ENCODE data around the gene GALNT2.

Gene GALNT2

DNA sequence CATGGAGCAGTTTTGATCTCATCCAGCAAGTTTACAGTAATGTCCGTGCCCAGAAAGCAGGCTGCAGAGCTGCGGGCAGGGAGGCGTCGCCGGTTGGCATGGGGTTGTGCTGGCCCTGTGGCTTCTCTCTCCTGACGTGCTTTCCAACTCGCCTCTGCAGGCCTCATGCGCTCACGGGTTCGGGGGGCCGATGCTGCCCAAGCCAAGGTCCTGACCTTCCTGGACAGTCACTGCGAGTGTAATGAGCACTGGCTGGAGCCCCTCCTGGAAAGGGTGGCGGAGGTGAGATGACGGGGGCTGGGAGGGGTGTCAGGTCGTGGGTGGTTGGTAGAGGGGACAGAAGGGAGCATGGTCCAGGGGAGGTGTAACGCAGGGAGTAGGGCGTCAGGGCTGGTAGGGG lies 176.1 kb downstream of the GALNT2 start:
- H3K4me3 ChIP-seq (ENCODE audit: low read depth, low read length): no peak overlapping the region
- TF ChIP-seq, protein P1, sequence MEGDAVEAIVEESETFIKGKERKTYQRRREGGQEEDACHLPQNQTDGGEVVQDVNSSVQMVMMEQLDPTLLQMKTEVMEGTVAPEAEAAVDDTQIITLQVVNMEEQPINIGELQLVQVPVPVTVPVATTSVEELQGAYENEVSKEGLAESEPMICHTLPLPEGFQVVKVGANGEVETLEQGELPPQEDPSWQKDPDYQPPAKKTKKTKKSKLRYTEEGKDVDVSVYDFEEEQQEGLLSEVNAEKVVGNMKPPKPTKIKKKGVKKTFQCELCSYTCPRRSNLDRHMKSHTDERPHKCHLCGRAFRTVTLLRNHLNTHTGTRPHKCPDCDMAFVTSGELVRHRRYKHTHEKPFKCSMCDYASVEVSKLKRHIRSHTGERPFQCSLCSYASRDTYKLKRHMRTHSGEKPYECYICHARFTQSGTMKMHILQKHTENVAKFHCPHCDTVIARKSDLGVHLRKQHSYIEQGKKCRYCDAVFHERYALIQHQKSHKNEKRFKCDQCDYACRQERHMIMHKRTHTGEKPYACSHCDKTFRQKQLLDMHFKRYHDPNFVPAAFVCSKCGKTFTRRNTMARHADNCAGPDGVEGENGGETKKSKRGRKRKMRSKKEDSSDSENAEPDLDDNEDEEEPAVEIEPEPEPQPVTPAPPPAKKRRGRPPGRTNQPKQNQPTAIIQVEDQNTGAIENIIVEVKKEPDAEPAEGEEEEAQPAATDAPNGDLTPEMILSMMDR (conservative IDR thresholded peaks at IDR 0.05; ENCODE audit: low read depth, low read length): no peak

DNA sequence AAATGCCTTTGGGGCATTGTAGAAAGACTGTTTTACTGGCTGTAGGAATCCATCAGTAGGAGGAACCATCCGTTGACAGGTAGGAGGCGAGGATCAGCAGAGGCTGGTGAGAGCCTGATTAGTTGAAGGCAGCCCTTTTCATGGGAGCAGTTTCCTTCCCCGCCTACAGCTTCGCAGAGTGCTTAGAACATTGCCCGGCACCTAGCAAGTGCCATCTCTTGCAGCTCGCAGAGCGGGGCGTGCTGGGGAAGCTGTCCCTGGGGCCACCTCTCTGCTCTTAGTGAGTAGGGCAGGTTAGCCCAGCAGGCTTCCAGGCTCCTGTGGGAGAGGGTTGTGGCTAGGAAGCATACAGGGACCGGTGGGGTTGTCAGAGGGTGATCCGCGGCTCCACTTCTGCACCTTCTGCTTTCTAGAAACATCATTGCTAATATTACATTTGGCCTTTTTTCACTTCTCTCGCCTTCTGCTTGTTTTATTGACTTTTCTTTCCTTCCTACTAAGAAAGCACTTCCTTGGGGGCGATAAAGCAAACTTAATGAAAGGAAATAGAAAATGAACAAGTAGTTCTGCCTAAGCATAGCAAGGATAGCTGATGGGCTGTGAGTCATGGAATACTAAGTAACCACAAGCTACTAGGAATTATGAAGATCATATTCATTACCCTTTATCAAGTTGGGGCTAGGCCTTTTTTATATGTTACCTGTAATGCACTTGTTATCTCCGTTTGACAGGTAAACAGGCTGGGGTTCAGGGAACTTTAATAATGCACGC lies 176.7 kb downstream of the GALNT2 start:
- H3K4me3 ChIP-seq (ENCODE audit: low read depth, low read length): no peak overlapping the region
- TF ChIP-seq, protein P1 (conservative IDR thresholded peaks at IDR 0.05; ENCODE audit: low read depth, low read length): no peak
- peak; percentile 80 for DNase-seq (ENCODE audit: low read depth)

More for the DNA sequence above, 176.1 kb downstream of the GALNT2 start:
- DNase-seq (ENCODE audit: low read depth): no peak

DNA sequence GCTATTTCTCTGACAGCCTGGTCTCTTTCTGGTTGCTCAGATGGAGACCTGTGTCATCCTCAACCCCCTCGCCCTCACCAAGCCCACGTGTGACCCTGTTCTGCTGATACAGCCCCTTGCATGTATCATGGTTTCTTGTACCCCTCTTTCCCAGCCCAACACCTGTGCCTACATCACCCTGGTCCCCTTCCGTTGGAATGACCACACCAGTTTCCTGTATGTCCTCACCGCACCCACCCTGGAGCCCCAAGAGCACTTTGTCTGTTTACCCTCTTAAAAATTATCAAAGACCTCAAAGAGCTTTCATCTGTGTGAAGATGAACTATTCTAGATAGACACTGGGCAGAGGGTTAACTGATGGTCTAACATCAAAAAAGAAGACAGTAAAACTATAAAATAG lies 179.5 kb downstream of the GALNT2 start:
- no peak for DNase-seq (ENCODE audit: low read depth)
- TF ChIP-seq, protein P1 (conservative IDR thresholded peaks at IDR 0.05; ENCODE audit: low read depth, low read length): no peak
- no peak overlapping the region for H3K4me3 ChIP-seq (ENCODE audit: low read depth, low read length)

DNA sequence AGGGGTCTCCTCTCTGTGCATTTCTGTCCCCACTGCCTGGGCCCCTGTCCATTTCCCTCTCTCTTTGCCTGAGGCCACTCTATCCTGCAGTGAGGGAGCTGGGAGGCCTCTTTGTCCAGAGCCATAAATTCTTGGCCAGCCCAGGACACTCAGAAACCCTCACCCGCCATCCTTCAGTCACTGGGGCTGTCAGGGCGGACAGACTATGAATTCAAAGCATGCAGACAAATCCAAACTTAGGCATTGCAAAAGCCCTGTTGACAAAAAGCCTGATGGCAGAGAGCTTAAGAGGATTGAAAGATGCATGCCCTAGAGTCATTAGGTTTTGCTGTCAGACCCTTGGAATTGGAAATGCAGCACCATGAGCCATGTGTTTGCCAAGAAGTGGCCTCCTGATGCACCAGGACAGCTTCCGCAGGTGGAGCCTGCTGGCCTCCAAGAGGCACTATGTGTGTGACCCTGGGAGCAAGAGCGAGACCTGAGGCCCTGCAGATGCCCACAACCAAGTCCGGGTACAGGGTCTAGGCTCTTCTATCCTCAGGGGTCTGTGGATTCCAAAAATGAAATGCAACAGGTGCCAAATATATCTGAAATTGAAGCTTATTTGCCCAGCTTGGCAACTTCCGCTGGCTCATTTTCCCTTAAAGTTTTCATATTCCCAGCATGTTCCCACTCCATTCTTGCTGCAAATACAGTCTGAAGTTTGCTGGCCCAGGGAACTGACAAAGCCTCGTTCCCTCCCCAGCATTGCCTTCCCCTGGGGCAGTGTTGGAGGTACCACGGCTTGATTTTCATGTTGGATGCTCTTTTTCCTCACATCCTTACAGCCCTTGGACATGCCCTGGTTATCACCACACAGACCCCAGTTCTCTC lies 181.2 kb downstream of the GALNT2 start:
- no peak overlapping the region for H3K4me3 ChIP-seq (ENCODE audit: low read depth, low read length)
- DNase-seq (ENCODE audit: low read depth): no peak
- TF ChIP-seq, protein P1 (conservative IDR thresholded peaks at IDR 0.05; ENCODE audit: low read depth, low read length): no peak

DNA sequence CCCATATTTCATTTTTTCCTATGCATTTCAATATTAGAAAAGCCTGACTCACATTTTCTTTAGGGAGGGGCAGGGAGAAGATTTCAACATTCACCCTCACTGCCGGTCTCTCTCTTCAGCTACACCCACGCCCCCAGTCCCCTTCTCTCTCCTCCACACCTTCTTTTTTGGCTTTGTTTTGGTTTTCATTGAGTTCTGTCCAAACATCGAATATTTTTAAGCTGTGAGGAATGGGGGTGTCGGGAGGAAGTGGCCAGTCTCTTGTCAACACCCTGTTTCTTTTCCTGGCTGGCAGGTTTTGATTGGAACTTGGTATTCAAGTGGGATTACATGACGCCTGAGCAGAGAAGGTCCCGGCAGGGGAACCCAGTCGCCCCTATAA lies 181.8 kb downstream of the GALNT2 start:
- TF ChIP-seq, protein P1 (conservative IDR thresholded peaks at IDR 0.05; ENCODE audit: low read depth, low read length): no peak
- DNase-seq (ENCODE audit: low read depth): no peak
- H3K4me3 ChIP-seq (ENCODE audit: low read depth, low read length): no peak overlapping the region

DNA sequence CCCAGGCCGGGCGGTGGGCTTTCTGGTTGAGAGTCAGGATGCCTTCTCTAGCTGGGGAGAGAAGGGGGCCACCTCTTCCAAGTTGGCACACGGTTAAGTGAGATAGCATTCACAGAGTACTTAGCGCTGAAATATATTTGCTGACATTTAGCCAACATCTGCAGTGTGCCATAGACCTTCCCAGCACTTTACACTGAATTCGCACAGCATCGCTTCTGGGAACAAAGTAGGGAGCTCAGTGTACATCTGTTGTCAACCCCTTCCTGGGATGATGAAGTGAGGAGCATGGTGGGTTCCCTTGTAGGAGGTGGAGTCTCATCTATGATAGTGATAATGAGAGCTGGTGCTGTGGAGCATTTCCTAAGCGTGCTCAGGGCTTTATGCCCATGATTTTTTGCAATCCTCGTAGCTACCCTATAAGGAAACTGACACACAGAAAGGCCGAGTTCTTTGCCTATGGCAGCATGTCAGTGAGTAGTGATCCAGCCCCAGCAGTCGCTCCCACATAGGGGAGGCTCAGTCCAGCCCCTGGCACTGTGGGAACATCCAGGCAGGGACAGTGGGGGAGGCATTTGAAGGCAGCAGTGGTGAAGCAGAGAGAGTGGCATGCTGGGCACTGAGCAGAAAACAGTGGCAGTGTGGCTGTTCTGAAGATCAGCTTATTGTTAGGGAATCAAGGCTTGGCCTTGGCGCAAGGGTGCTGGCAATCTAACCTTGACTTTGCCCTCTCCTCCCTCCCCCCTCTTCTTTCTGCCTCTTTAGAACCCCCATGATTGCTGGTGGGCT lies 182.8 kb downstream of the GALNT2 start:
- DNase-seq (ENCODE audit: low read depth): no peak
- H3K4me3 ChIP-seq (ENCODE audit: low read depth, low read length): no peak overlapping the region
- TF ChIP-seq, protein P1 (conservative IDR thresholded peaks at IDR 0.05; ENCODE audit: low read depth, low read length): no peak
